ENCODE data around the gene DERL3. TPM values are rescaled to one million over a fixed set of nuclear protein-coding genes. Genes with fewer than 3 reads are reported as not detected.

DERL3 gene
- total and polyA plus RNA-seq, 2 experiments from 2014 or later = 13.6 to 19.5 TPM

DNA sequence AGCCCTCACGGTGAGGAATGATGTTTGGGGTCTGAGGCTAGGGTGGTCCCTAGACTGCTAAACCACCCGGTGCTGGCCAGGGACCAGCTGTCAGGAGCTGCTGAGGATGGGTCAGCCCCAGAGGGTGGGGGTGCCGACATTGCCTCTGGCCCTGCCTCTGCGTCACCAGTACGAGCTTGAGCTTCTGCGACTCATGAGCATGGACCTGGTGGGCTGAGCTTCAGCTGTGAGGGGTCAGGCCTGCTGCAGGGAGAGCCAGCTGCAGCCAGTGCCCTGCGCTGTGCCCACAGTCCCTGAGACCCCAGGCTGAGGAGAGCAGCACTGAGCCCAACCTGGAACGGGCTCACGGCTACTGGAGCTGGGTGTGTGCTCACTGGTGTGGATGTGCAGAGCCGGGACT, 7.0 kb downstream of the DERL3 start (continued):
- TF ChIP-seq, protein P1, sequence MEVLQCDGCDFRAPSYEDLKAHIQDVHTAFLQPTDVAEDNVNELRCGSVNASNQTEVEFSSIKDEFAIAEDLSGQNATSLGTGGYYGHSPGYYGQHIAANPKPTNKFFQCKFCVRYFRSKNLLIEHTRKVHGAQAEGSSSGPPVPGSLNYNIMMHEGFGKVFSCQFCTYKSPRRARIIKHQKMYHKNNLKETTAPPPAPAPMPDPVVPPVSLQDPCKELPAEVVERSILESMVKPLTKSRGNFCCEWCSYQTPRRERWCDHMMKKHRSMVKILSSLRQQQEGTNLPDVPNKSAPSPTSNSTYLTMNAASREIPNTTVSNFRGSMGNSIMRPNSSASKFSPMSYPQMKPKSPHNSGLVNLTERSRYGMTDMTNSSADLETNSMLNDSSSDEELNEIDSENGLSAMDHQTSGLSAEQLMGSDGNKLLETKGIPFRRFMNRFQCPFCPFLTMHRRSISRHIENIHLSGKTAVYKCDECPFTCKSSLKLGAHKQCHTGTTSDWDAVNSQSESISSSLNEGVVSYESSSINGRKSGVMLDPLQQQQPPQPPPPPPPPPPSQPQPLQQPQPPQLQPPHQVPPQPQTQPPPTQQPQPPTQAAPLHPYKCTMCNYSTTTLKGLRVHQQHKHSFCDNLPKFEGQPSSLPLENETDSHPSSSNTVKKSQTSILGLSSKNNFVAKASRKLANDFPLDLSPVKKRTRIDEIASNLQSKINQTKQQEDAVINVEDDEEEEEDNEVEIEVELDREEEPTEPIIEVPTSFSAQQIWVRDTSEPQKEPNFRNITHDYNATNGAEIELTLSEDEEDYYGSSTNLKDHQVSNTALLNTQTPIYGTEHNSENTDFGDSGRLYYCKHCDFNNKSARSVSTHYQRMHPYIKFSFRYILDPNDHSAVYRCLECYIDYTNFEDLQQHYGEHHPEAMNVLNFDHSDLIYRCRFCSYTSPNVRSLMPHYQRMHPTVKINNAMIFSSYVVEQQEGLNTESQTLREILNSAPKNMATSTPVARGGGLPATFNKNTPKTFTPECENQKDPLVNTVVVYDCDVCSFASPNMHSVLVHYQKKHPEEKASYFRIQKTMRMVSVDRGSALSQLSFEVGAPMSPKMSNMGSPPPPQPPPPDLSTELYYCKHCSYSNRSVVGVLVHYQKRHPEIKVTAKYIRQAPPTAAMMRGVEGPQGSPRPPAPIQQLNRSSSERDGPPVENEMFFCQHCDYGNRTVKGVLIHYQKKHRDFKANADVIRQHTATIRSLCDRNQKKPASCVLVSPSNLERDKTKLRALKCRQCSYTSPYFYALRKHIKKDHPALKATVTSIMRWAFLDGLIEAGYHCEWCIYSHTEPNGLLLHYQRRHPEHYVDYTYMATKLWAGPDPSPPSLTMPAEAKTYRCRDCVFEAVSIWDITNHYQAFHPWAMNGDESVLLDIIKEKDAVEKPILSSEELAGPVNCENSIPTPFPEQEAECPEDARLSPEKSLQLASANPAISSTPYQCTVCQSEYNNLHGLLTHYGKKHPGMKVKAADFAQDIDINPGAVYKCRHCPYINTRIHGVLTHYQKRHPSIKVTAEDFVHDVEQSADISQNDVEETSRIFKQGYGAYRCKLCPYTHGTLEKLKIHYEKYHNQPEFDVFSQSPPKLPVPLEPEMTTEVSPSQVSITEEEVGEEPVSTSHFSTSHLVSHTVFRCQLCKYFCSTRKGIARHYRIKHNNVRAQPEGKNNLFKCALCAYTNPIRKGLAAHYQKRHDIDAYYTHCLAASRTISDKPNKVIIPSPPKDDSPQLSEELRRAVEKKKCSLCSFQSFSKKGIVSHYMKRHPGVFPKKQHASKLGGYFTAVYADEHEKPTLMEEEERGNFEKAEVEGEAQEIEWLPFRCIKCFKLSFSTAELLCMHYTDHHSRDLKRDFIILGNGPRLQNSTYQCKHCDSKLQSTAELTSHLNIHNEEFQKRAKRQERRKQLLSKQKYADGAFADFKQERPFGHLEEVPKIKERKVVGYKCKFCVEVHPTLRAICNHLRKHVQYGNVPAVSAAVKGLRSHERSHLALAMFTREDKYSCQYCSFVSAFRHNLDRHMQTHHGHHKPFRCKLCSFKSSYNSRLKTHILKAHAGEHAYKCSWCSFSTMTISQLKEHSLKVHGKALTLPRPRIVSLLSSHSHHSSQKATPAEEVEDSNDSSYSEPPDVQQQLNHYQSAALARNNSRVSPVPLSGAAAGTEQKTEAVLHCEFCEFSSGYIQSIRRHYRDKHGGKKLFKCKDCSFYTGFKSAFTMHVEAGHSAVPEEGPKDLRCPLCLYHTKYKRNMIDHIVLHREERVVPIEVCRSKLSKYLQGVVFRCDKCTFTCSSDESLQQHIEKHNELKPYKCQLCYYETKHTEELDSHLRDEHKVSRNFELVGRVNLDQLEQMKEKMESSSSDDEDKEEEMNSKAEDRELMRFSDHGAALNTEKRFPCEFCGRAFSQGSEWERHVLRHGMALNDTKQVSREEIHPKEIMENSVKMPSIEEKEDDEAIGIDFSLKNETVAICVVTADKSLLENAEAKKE (CRISPR knock-in tag; IDR thresholded peaks at IDR 0.05) = no peak
- TF ChIP-seq CREB1 (CRISPR knock-in tag; IDR thresholded peaks at IDR 0.05; ENCODE audit: low read depth) (no peak), STAT1 (IDR thresholded peaks at IDR 0.05; ENCODE audit: unreplicated experiment) (no peak), JUNB (IDR thresholded peaks at IDR 0.05; ENCODE audit: unreplicated experiment) (no peak), NANOG (IDR thresholded peaks at IDR 0.05; ENCODE audit: borderline replicate concordance) (no peak), ETS1 (IDR thresholded peaks at IDR 0.05) (no peak), ZNF331 (CRISPR knock-in tag; IDR thresholded peaks at IDR 0.05; ENCODE audit: low read depth) (no peak), POLR2AphosphoS5 (IDR thresholded peaks at IDR 0.05; ENCODE audit: low read depth) (no peak), CTCF (conservative IDR thresholded peaks at IDR 0.05; ENCODE audit: low read depth in 2 of 2) (no peak), EZH2 (IDR thresholded peaks at IDR 0.05; ENCODE audit: low read depth, unreplicated experiment) (no peak), ZNF114 (CRISPR knock-in tag; IDR thresholded peaks at IDR 0.05) (no peak)

All from GM23338 (cell line).